ENCODE results near the gene RSRP1.

Gene RSRP1

DNA sequence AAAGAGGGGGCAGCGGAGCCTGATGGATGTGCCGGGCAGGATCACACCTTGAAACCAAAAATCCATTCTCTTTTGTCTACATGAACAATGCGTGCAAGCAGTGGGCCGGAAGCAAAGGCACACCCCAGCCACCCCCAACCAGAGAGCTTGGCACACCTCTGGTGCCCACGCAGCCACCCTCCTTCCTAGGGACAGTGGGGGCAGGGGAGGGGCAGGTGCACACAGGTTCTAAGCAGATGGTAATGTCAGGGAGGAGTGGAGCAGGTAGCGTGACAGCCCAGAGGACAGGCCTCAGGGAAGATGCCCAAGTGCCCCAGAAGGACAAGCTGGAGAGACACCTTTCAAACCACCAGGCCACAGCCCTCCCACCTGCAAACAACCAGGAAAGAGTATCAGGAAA lies 51.4 kb downstream of the RSRP1 start:
- DNase-seq (ENCODE audit: insufficient read length, low spot score) = no peak
- no peak for FAIRE-seq

DNA sequence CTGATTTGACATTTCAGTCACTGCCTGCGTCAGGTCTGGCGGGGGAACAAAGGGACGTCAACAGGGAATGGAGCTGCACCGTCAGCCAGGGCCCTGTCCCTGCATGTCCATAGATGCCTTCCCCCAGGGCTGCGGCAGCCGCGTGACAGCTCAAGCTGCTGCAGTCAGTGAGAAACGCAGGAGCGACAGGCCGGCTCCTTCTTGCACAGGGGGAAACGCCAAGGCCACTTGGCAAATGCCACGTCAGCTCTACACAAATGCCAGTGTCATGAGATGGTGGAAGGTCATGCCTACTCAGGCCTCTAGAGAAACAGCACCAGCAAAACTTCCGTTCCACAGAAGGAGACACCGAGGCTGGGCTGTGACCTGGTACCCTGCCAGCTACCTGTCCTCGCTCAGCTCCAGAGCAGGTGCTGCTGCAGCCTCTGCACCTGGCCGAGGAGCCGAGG lies 52.7 kb downstream of the RSRP1 start:
- DNase-seq (ENCODE audit: insufficient read length, low spot score) (no peak), FAIRE-seq (no peak)

DNA sequence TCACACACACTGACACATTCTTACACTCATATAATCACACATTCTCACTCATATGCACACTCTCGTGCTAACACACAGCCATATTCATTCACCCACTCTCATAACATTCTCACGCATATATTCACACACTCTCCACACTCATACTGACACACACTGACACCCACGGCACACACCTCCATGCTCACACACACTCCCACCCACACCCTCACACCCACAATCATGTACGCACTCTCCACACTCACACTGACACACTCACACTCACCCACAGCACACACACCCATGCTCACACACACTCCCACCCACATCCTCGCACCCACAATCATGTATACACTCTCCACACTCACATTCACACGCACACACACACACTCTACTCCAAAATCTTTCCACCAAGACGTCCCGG lies 53.2 kb downstream of the RSRP1 start:
- FAIRE-seq (no peak), DNase-seq (ENCODE audit: insufficient read length, low spot score) (no peak)

DNA sequence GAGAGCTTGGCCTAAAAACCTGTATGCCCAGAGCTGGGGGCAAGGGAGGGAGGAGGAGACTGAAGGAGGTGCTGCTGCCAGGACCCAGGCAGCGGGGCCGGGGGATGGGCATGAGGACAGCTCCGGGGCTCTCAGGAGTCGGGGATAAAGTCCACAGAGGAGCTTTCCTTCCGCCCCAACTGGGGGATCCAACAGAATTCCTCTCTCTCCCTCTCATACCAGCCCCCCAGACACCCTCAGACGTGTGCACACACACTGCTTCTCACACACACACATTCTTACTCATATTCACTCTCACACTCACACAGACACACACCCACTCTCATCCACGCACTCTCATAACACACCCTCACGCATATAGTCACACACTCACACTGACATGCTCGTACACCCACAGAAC lies 54.0 kb downstream of the RSRP1 start:
- DNase-seq (ENCODE audit: insufficient read length, low spot score) (no peak), FAIRE-seq (no peak)

Data from HTR-8/SVneo (cell line).